ENCODE data around the gene OVOL2.
"Not testable (repeated sequence)": the region's sequence is repeated elsewhere in the genome, so short reads cannot be mapped to it uniquely, and the experiment has no call there.

The OVOL2 gene

GRCh38 chr20:18030020-18030419, 27.7 kb downstream of the OVOL2 start:
- no peaks in the 10 kb centered on the region for H3K9me3 ChIP-seq (ENCODE audit: control insufficient read depth, insufficient read depth, low read length)
- no peaks in the 10 kb centered on the region for H3K4me1 ChIP-seq (ENCODE audit: control insufficient read depth, insufficient read depth, low read length)
- H3K9ac ChIP-seq (ENCODE audit: low read depth, low read length): no peak overlapping the region
- H3K27me3 ChIP-seq (ENCODE audit: control insufficient read depth, insufficient read depth, low read length): no peaks in the 10 kb centered on the region
- H3K36me3 ChIP-seq (ENCODE audit: control insufficient read depth, insufficient read depth, low read length): no peaks in the 10 kb centered on the region
- no peak overlapping the region for H3K4me3 ChIP-seq (ENCODE audit: low read depth, low read length)

- H3K4me1 ChIP-seq (ENCODE audit: control insufficient read depth, insufficient read depth, low read length); H3K36me3 ChIP-seq (ENCODE audit: control insufficient read depth, insufficient read depth, low read length); H3K27me3 ChIP-seq (ENCODE audit: control insufficient read depth, insufficient read depth, low read length): not testable (repeated sequence)
These were observed 30.7 kb downstream of the OVOL2 start for GRCh38 chr20:18027011-18027410.

GRCh38 chr20:18024606-18025127, 33.0 kb downstream of the OVOL2 start:
- Histone ChIP-seq H3K27me3 (ENCODE audit: control insufficient read depth, insufficient read depth, low read length) (no peaks in the 10 kb centered on the region), H3K4me1 (ENCODE audit: control insufficient read depth, insufficient read depth, low read length) (no peaks in the 10 kb centered on the region), H3K9me3 (ENCODE audit: control insufficient read depth, insufficient read depth, low read length) (no peaks in the 10 kb centered on the region), H3K9ac (ENCODE audit: low read depth, low read length) (no peak overlapping the region), H3K4me3 (ENCODE audit: low read depth, low read length) (no peak overlapping the region), H3K36me3 (ENCODE audit: control insufficient read depth, insufficient read depth, low read length) (peaks cover 8% of the 10 kb centered on the region)

More at GRCh38 chr20:18027011-18027410, 30.7 kb downstream of the OVOL2 start:
- H3K9ac ChIP-seq (ENCODE audit: low read depth, low read length); H3K4me3 ChIP-seq (ENCODE audit: low read depth, low read length); H3K9me3 ChIP-seq (ENCODE audit: control insufficient read depth, insufficient read depth, low read length): not testable (repeated sequence)

- no peaks in the 10 kb centered on the region for H3K4me1 ChIP-seq (ENCODE audit: control insufficient read depth, insufficient read depth, low read length)
- H3K9ac ChIP-seq (ENCODE audit: low read depth, low read length): no peak overlapping the region
- no peaks in the 10 kb centered on the region for H3K27me3 ChIP-seq (ENCODE audit: control insufficient read depth, insufficient read depth, low read length)
- no peaks in the 10 kb centered on the region for H3K9me3 ChIP-seq (ENCODE audit: control insufficient read depth, insufficient read depth, low read length)
- no peak overlapping the region for H3K4me3 ChIP-seq (ENCODE audit: low read depth, low read length)
- peaks cover 8% of the 10 kb centered on the region for H3K36me3 ChIP-seq (ENCODE audit: control insufficient read depth, insufficient read depth, low read length)
These were observed 36.8 kb downstream of the OVOL2 start for GRCh38 chr20:18020931-18021330.

- H3K27me3 ChIP-seq (ENCODE audit: control insufficient read depth, insufficient read depth, low read length): no peaks in the 10 kb centered on the region
- no peak overlapping the region for H3K4me3 ChIP-seq (ENCODE audit: low read depth, low read length)
- peaks cover 8% of the 10 kb centered on the region for H3K36me3 ChIP-seq (ENCODE audit: control insufficient read depth, insufficient read depth, low read length)
- H3K9me3 ChIP-seq (ENCODE audit: control insufficient read depth, insufficient read depth, low read length): no peaks in the 10 kb centered on the region
- no peaks in the 10 kb centered on the region for H3K4me1 ChIP-seq (ENCODE audit: control insufficient read depth, insufficient read depth, low read length)
- H3K9ac ChIP-seq (ENCODE audit: low read depth, low read length): no peak overlapping the region
These were observed 38.6 kb downstream of the OVOL2 start for GRCh38 chr20:18019068-18019467.

GRCh38 chr20:18018100-18018499, 39.6 kb downstream of the OVOL2 start:
- no peak overlapping the region for H3K9ac ChIP-seq (ENCODE audit: low read depth, low read length)
- no peak overlapping the region for H3K4me3 ChIP-seq (ENCODE audit: low read depth, low read length)
- H3K4me1 ChIP-seq (ENCODE audit: control insufficient read depth, insufficient read depth, low read length): no peaks in the 10 kb centered on the region
- no peaks in the 10 kb centered on the region for H3K9me3 ChIP-seq (ENCODE audit: control insufficient read depth, insufficient read depth, low read length)
- H3K36me3 ChIP-seq (ENCODE audit: control insufficient read depth, insufficient read depth, low read length): peaks cover 6% of the 10 kb centered on the region
- H3K27me3 ChIP-seq (ENCODE audit: control insufficient read depth, insufficient read depth, low read length): no peaks in the 10 kb centered on the region

GRCh38 chr20:18016772-18017171, 40.9 kb downstream of the OVOL2 start:
- Histone ChIP-seq H3K4me1 (ENCODE audit: control insufficient read depth, insufficient read depth, low read length) (no peaks in the 10 kb centered on the region), H3K4me3 (ENCODE audit: low read depth, low read length) (no peak overlapping the region), H3K9me3 (ENCODE audit: control insufficient read depth, insufficient read depth, low read length) (no peaks in the 10 kb centered on the region), H3K36me3 (ENCODE audit: control insufficient read depth, insufficient read depth, low read length) (no peaks in the 10 kb centered on the region), H3K9ac (ENCODE audit: low read depth, low read length) (no peak overlapping the region), H3K27me3 (ENCODE audit: control insufficient read depth, insufficient read depth, low read length) (no peaks in the 10 kb centered on the region)

GRCh38 chr20:18014411-18014810, 43.3 kb downstream of the OVOL2 start:
- Histone ChIP-seq H3K27me3 (ENCODE audit: control insufficient read depth, insufficient read depth, low read length) (no peaks in the 10 kb centered on the region), H3K36me3 (ENCODE audit: control insufficient read depth, insufficient read depth, low read length) (no peaks in the 10 kb centered on the region), H3K9me3 (ENCODE audit: control insufficient read depth, insufficient read depth, low read length) (no peaks in the 10 kb centered on the region), H3K4me1 (ENCODE audit: control insufficient read depth, insufficient read depth, low read length) (no peaks in the 10 kb centered on the region), H3K9ac (ENCODE audit: low read depth, low read length) (no peak overlapping the region), H3K4me3 (ENCODE audit: low read depth, low read length) (no peak overlapping the region)

GRCh38 chr20:18012901-18013300, 44.8 kb downstream of the OVOL2 start:
- no peak overlapping the region for H3K9ac ChIP-seq (ENCODE audit: low read depth, low read length)
- no peaks in the 10 kb centered on the region for H3K9me3 ChIP-seq (ENCODE audit: control insufficient read depth, insufficient read depth, low read length)

GRCh38 chr20:18011951-18012645, 45.6 kb downstream of the OVOL2 start:
- Histone ChIP-seq H3K4me3 (ENCODE audit: low read depth, low read length) (no peak overlapping the region), H3K9ac (ENCODE audit: low read depth, low read length) (no peak overlapping the region), H3K4me1 (ENCODE audit: control insufficient read depth, insufficient read depth, low read length) (no peaks in the 10 kb centered on the region), H3K36me3 (ENCODE audit: control insufficient read depth, insufficient read depth, low read length) (no peaks in the 10 kb centered on the region), H3K9me3 (ENCODE audit: control insufficient read depth, insufficient read depth, low read length) (no peaks in the 10 kb centered on the region), H3K27me3 (ENCODE audit: control insufficient read depth, insufficient read depth, low read length) (no peaks in the 10 kb centered on the region)

More at GRCh38 chr20:18012901-18013300, 44.8 kb downstream of the OVOL2 start:
- H3K4me3 ChIP-seq (ENCODE audit: low read depth, low read length): no peak overlapping the region
- no peaks in the 10 kb centered on the region for H3K4me1 ChIP-seq (ENCODE audit: control insufficient read depth, insufficient read depth, low read length)
- H3K27me3 ChIP-seq (ENCODE audit: control insufficient read depth, insufficient read depth, low read length): no peaks in the 10 kb centered on the region
- H3K36me3 ChIP-seq (ENCODE audit: control insufficient read depth, insufficient read depth, low read length): no peaks in the 10 kb centered on the region

GRCh38 chr20:18011482-18011881, 46.2 kb downstream of the OVOL2 start:
- H3K4me1 ChIP-seq (ENCODE audit: control insufficient read depth, insufficient read depth, low read length): no peaks in the 10 kb centered on the region
- H3K9ac ChIP-seq (ENCODE audit: low read depth, low read length): no peak overlapping the region
- H3K4me3 ChIP-seq (ENCODE audit: low read depth, low read length): no peak overlapping the region
- H3K36me3 ChIP-seq (ENCODE audit: control insufficient read depth, insufficient read depth, low read length): no peaks in the 10 kb centered on the region
- H3K9me3 ChIP-seq (ENCODE audit: control insufficient read depth, insufficient read depth, low read length): no peaks in the 10 kb centered on the region
- no peaks in the 10 kb centered on the region for H3K27me3 ChIP-seq (ENCODE audit: control insufficient read depth, insufficient read depth, low read length)

- Histone ChIP-seq H3K9ac (ENCODE audit: low read depth, low read length) (no peak overlapping the region), H3K36me3 (ENCODE audit: control insufficient read depth, insufficient read depth, low read length) (no peaks in the 10 kb centered on the region), H3K27me3 (ENCODE audit: control insufficient read depth, insufficient read depth, low read length) (no peaks in the 10 kb centered on the region), H3K4me3 (ENCODE audit: low read depth, low read length) (no peak overlapping the region), H3K9me3 (ENCODE audit: control insufficient read depth, insufficient read depth, low read length) (no peaks in the 10 kb centered on the region), H3K4me1 (ENCODE audit: control insufficient read depth, insufficient read depth, low read length) (peaks cover 3% of the 10 kb centered on the region)
These were observed 48.6 kb downstream of the OVOL2 start for GRCh38 chr20:18009116-18009515.

Measured in iPS-15b (cell line).